ENCODE data around the gene BRINP3. TPM values are rescaled to one million over a fixed set of nuclear protein-coding genes. Genes with fewer than 3 reads are reported as not detected.

The BRINP3 gene
- total RNA-seq, 1 experiment from 2014 or later, result not detected

- Histone ChIP-seq H3K9ac (ENCODE audit: extremely low read depth, insufficient read length, low read length) (no peak overlapping the region), H2AFZ (ENCODE audit: low read length) (peak overlapping the region; percentile 69), H3K79me2 (ENCODE audit: insufficient read depth, low read length) (no peaks in the 10 kb centered on the region), H4K5ac (ENCODE audit: insufficient read length, low read depth, low read length) (no peak overlapping the region), H3K4me2 (ENCODE audit: insufficient read depth, insufficient read length, low read length) (peak overlapping the region; percentile 95), H3T11ph (ENCODE audit: low read length) (no peak overlapping the region), H3K4me1 (ENCODE audit: insufficient read depth, low read length) (no peaks in the 10 kb centered on the region), H3K23me2 (ENCODE audit: insufficient read length, low read depth, low read length, poor library complexity, severe bottlenecking) (peaks cover 33% of the 10 kb centered on the region), H3K9me3 (ENCODE audit: control insufficient read depth, low read depth, low read length) (no peaks in the 10 kb centered on the region), H4K20me1 (ENCODE audit: control insufficient read depth, insufficient read depth, insufficient read length) (no peaks in the 10 kb centered on the region), H3K4ac (ENCODE audit: low read depth, low read length) (no peak overlapping the region), H2BK5ac (ENCODE audit: insufficient read length, low read length) (no peak overlapping the region), H4K8ac (replicated peaks; ENCODE audit: insufficient read length, low read depth, low read length) (no peak overlapping the region), H2BK15ac (ENCODE audit: low read depth, low read length) (no peak overlapping the region), H2AK5ac (ENCODE audit: insufficient read length, low read length) (no peak overlapping the region), H3K18ac (ENCODE audit: insufficient read length, low read depth, low read length) (no peak overlapping the region), H3K79me1 (ENCODE audit: insufficient read depth, low read depth, low read length, poor library complexity, severe bottlenecking) (no peaks in the 10 kb centered on the region), H3K14ac (ENCODE audit: insufficient read depth, low read length) (no peak overlapping the region), H3K27me3 (ENCODE audit: insufficient read depth, low read length) (peaks cover 20% of the 10 kb centered on the region; the same call in 1 of the 2 replicates), H2BK20ac (ENCODE audit: low read depth, low read length, poor library complexity, severe bottlenecking) (no peak overlapping the region), H2BK120ac (ENCODE audit: low read depth, low read length, poor library complexity, severe bottlenecking) (no peak overlapping the region), H3K27ac (ENCODE audit: insufficient read length, low read depth, low read length) (no peak overlapping the region), H3K23ac (ENCODE audit: insufficient read length, low read depth, low read length) (no peak overlapping the region), H2BK12ac (ENCODE audit: insufficient read length, low read depth, low read length) (no peak overlapping the region), H4K91ac (ENCODE audit: insufficient read length, low read depth, low read length) (no peak overlapping the region), H3K56ac (ENCODE audit: insufficient read length, low read depth, low read length) (no peak overlapping the region)
- no CpG with 5 or more reads among the region's 13 CpGs for WGBS (ENCODE audit: extremely low coverage, insufficient read length, low lambda C conversion rate)
- Mint-ChIP-seq H3K36me3 (ENCODE audit: insufficient read depth in 1 of 3, low read depth in 3 of 3) (no peaks in the 10 kb centered on the region), H3K9me3 (no peaks in the 10 kb centered on the region), H3K4me1 (peaks cover 42 to 43% of the 10 kb centered on the region in 2 experiments), H3K27ac (peak overlapping the region in 1 of 3 experiments; percentile 59; a peak in 1 of 7 replicates), H3K27me3 (ENCODE audit: low read depth) (peaks cover 75% of the 10 kb centered on the region), H3K4me3 (peak overlapping the region; percentile 53 to 88)
- TF ChIP-seq CTCF (conservative IDR thresholded peaks at IDR 0.05), result no peak
- DNase-seq, result peak; percentile 51
Observed at GRCh38 chr1:190474650-190475211, 2.9 kb downstream of the BRINP3 start.
